GM03348 (cell line): ENCODE results near the gene AASS.

Experiments used
- DNase-seq: peaks from one replicate; pipeline ENCODE4 v3.0.0; 2012; ENCODE audit warnings: low spot score

The AASS gene

GRCh38 chr7:122118757-122119156 is 25.3 kb downstream of the AASS start:
- DNase-seq = no peak

GRCh38 chr7:122103064-122103463 is 41.0 kb downstream of the AASS start:
- DNase-seq = no peak

GRCh38 chr7:122100021-122100420 is 44.0 kb downstream of the AASS start:
- no peak for DNase-seq

GRCh38 chr7:122095642-122096041 is 48.4 kb downstream of the AASS start:
- DNase-seq = no peak

- no peak for DNase-seq
Observed at GRCh38 chr7:122094549-122094948, 49.5 kb downstream of the AASS start.

- DNase-seq = peak; percentile 67
Observed at GRCh38 chr7:122092964-122093797, 50.9 kb downstream of the AASS start.

GRCh38 chr7:122082670-122083069 is 61.4 kb downstream of the AASS start:
- DNase-seq = no peak

- DNase-seq = no peak
Observed at GRCh38 chr7:122082160-122082559, 61.9 kb downstream of the AASS start.

GRCh38 chr7:122073635-122074034 is 70.4 kb downstream of the AASS start:
- DNase-seq = no peak

GRCh38 chr7:122072924-122073599 is 71.0 kb downstream of the AASS start:
- no peak for DNase-seq

- DNase-seq = no peak
Observed at GRCh38 chr7:122072272-122072671, 71.8 kb downstream of the AASS start.

- no peak for DNase-seq
Observed at GRCh38 chr7:122070834-122071233, 73.2 kb downstream of the AASS start.

- no peak for DNase-seq
Observed at GRCh38 chr7:122070062-122070461, 74.0 kb downstream of the AASS start.

- DNase-seq = no peak
Observed at GRCh38 chr7:122068999-122069398, 75.0 kb downstream of the AASS start.

GRCh38 chr7:122068046-122068445 is 76.0 kb downstream of the AASS start:
- DNase-seq = no peak

- no peak for DNase-seq
Observed at GRCh38 chr7:122067077-122067476, 77.0 kb downstream of the AASS start.

- DNase-seq = no peak
Observed at GRCh38 chr7:122064971-122065370, 79.1 kb downstream of the AASS start.

- no peak for DNase-seq
Observed at GRCh38 chr7:122063146-122063545, 80.9 kb downstream of the AASS start.

- DNase-seq = no peak
Observed at GRCh38 chr7:122059542-122059941, 84.5 kb downstream of the AASS start.

GRCh38 chr7:122056977-122057376 is 87.1 kb downstream of the AASS start:
- DNase-seq = no peak

GRCh38 chr7:122055073-122055472 is 89.0 kb downstream of the AASS start:
- no peak for DNase-seq

- DNase-seq = no peak
Observed at GRCh38 chr7:122054393-122054792, 89.7 kb downstream of the AASS start.

GRCh38 chr7:122046402-122046801 is 97.6 kb downstream of the AASS start:
- DNase-seq = no peak

- no peak for DNase-seq
Observed at GRCh38 chr7:122040147-122040546, 103.9 kb downstream of the AASS start.
